HUES64 (cell line): ENCODE measurements around the gene SCG2.

Source experiments
- H3K27ac ChIP-seq: 2 replicates; pipeline ENCODE4 v1.7.0; 2013; ENCODE audit warnings: low read depth, low read length, inconsistent platforms
- H3K27me3 ChIP-seq: 2 replicates; pipeline ENCODE4 v1.6.1; 2013; ENCODE audit warnings: mild to moderate bottlenecking, low read length; ENCODE audit not compliant: insufficient read depth
- H3K36me3 ChIP-seq: 2 replicates; pipeline ENCODE4 v1.6.1; 2013; ENCODE audit warnings: mild to moderate bottlenecking, low read length; ENCODE audit not compliant: insufficient read depth
- H3K4me1 ChIP-seq: 2 replicates; pipeline ENCODE4 v1.6.1; 2013; ENCODE audit warnings: mild to moderate bottlenecking, low read length, moderate library complexity; ENCODE audit not compliant: insufficient read depth
- H3K4me3 ChIP-seq: 2 replicates; pipeline ENCODE4 v1.5.1; 2013; ENCODE audit warnings: mild to moderate bottlenecking, low read length, moderate library complexity
- H3K9ac ChIP-seq: 2 replicates; pipeline ENCODE4 v1.6.1; 2013; ENCODE audit warnings: mild to moderate bottlenecking, low read depth, low read length
- H3K9me3 ChIP-seq: 2 replicates; pipeline ENCODE4 v1.6.1; 2013; ENCODE audit warnings: low read depth, low read length; ENCODE audit not compliant: insufficient read depth
- WGBS: fragments of 150-250, 120-280 bp; methylation state at CpG from one replicate; pipeline ENCODE4 v1.1.7; 2013; ENCODE audit warnings: missing lambda C conversion rate; 5-methylcytosine and 5-hydroxymethylcytosine counted together

SCG2 gene

DNA sequence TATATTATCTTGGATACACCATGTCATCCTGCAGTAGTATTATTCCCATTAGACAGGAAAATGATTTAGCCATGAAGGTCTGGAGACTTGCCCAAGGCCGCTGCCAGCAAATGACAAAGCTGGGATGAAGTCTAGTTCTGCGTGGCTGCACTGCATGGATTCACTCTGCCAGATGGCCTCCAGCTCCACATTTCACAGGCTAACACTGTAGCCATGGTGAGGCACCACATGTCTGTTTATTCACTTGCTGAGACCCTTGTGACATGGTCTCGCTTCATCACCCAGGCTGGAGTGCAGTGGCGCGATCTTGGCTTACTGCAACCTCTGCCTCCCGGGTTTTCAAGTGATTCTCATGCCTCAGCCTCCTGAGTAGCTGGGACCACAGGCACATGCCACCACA lies 31.5 kb upstream of the SCG2 start:
- Histone ChIP-seq H3K27ac (no peak overlapping the region), H3K27me3 (peaks cover 11% of the 10 kb centered on the region), H3K4me3 (no peak overlapping the region), H3K36me3 (no peaks in the 10 kb centered on the region), H3K9ac (no peak overlapping the region), H3K4me1 (no peaks in the 10 kb centered on the region), H3K9me3 (no peaks in the 10 kb centered on the region)
- WGBS, result 96% methylated on average over 6 of the region's 6 CpGs

DNA sequence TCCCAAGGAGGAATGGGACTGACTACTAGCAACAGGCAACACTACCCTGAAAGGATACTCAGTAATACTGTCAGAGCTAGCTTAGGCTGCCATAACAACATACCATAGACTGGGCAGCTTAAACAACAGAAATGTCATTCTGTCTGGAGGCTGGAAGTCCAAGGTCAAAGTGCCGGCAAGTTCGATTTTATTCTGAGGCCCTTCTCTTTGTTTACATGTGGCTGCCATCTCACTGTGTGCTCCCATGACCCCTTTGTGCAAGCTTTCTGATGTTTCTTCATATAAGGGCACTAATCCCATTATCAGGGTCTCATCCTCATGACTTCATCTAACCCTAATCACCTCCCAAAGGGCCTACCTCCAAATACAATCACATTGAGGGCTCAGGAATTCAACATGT lies 30.7 kb upstream of the SCG2 start:
- H3K9ac ChIP-seq, result no peak overlapping the region
- H3K4me1 ChIP-seq, result no peaks in the 10 kb centered on the region
- H3K9me3 ChIP-seq, result no peaks in the 10 kb centered on the region
- H3K36me3 ChIP-seq, result no peaks in the 10 kb centered on the region
- no peak overlapping the region for H3K27ac ChIP-seq
- 90% methylated on average over 2 of the region's 2 CpGs for WGBS
- peaks cover 19% of the 10 kb centered on the region for H3K27me3 ChIP-seq
- H3K4me3 ChIP-seq, result no peak overlapping the region

- H3K27ac ChIP-seq, result no peak overlapping the region
- peaks cover 80% of the 10 kb centered on the region for H3K27me3 ChIP-seq
- H3K9ac ChIP-seq, result no peak overlapping the region
- H3K36me3 ChIP-seq, result no peaks in the 10 kb centered on the region
- H3K4me3 ChIP-seq, result no peak overlapping the region
- H3K4me1 ChIP-seq, result no peaks in the 10 kb centered on the region
- H3K9me3 ChIP-seq, result no peaks in the 10 kb centered on the region
- 69% methylated on average over 2 of the region's 2 CpGs for WGBS
Observed at GRCh38 chr2:223626716-223627115, 24.6 kb upstream of the SCG2 start.

DNA sequence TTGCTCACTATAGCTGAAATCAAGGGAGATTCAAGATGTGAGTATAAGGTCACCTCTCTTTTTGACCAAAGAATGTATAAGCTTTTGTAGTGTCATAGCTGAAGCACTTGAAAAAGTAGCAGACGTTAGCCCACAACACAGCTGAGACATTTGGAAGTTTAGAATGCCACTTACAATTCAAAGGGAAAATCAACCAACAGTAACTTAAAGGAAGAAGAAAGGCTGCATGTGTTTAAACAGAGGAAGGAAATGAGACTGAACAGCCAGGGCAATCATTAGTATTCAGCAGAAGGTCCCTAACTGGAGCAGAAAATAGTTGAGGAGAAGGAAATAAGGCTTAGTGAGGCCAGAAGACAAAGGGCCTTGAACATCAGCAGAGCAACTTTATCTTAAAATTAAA lies 23.5 kb upstream of the SCG2 start:
- Histone ChIP-seq H3K36me3 (no peaks in the 10 kb centered on the region), H3K27me3 (peaks cover 91% of the 10 kb centered on the region), H3K4me3 (no peak overlapping the region), H3K9me3 (no peaks in the 10 kb centered on the region), H3K9ac (no peak overlapping the region), H3K27ac (no peak overlapping the region), H3K4me1 (no peaks in the 10 kb centered on the region)
- 75% methylated on average over 1 of the region's 1 CpG for WGBS

- Histone ChIP-seq H3K9me3 (no peaks in the 10 kb centered on the region), H3K4me3 (no peak overlapping the region), H3K4me1 (peaks cover 10% of the 10 kb centered on the region), H3K36me3 (no peaks in the 10 kb centered on the region), H3K9ac (no peak overlapping the region), H3K27me3 (peaks cover 99% of the 10 kb centered on the region), H3K27ac (no peak overlapping the region)
- 57% methylated on average over 7 of the region's 7 CpGs for WGBS
Observed at GRCh38 chr2:223621901-223622300, 19.7 kb upstream of the SCG2 start.

GRCh38 chr2:223619486-223620129 lies 17.4 kb upstream of the SCG2 start:
- Histone ChIP-seq H3K27me3 (peaks cover 99% of the 10 kb centered on the region), H3K27ac (no peak overlapping the region), H3K9me3 (no peaks in the 10 kb centered on the region), H3K4me3 (no peak overlapping the region), H3K36me3 (no peaks in the 10 kb centered on the region), H3K9ac (no peak overlapping the region), H3K4me1 (peaks cover 10% of the 10 kb centered on the region)
- WGBS, result 55% methylated on average over 7 of the region's 7 CpGs

GRCh38 chr2:223618172-223619035 lies 16.2 kb upstream of the SCG2 start:
- Histone ChIP-seq H3K36me3 (no peaks in the 10 kb centered on the region), H3K4me3 (no peak overlapping the region), H3K4me1 (peaks cover 10% of the 10 kb centered on the region), H3K9ac (no peak overlapping the region), H3K27me3 (peaks cover 99% of the 10 kb centered on the region), H3K27ac (no peak overlapping the region), H3K9me3 (no peaks in the 10 kb centered on the region)
- WGBS, result 3% methylated on average over 13 of the region's 13 CpGs

GRCh38 chr2:223614534-223614933 lies 12.4 kb upstream of the SCG2 start:
- Histone ChIP-seq H3K36me3 (no peaks in the 10 kb centered on the region), H3K4me1 (peaks cover 13% of the 10 kb centered on the region), H3K9ac (no peak overlapping the region), H3K9me3 (no peaks in the 10 kb centered on the region), H3K27me3 (peaks cover 97% of the 10 kb centered on the region), H3K4me3 (no peak overlapping the region), H3K27ac (no peak overlapping the region)
- WGBS, result 94% methylated on average over 1 of the region's 1 CpG

DNA sequence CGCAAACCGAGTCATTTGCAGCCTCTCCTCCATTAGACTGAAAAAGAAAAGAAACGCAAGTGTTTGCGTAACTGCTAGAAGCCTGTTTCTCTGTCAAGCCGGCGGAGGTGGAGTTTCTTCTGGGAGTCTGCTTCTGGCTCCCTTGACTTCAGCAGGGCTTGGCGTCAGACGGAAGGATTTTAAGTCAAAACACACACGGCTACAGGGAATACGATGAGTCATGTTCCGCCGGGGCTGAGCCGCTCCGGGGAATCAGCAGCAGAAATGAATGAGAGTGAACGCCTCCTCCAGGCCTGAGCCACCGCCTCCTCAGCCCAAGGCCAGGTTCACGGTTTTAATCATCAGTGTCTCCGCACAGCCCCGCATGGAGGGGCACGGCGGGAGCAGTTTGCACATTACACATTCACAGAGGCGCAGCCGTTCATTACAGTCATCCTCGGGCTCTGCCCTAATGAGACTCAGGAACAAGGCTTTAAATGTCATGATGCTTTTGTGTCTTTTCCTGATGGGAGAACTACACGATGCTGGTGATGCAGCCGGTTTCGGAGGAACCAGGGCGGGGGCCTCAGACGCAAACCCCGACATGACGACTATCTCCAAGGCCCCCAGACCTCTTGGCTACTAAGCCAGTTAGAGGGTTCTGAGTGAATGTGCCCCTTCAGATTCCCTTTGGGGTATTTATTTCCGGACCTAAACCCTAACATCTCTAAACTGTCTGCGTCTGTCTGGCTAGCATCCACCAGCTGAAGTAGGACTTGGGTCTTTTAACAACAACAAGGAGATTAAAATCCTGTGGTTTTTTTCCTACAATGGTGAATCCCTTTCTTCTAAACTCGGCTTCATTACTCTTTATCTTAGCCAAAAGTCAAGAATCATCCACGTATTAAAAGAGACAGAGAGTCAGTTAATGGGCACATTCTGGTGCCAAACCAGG lies 11.1 kb upstream of the SCG2 start:
- Histone ChIP-seq H3K9me3 (no peaks in the 10 kb centered on the region), H3K9ac (no peak overlapping the region), H3K4me3 (peak overlapping the region; percentile 36), H3K27ac (no peak overlapping the region), H3K4me1 (peaks cover 7% of the 10 kb centered on the region), H3K27me3 (peaks cover 85% of the 10 kb centered on the region), H3K36me3 (no peaks in the 10 kb centered on the region)
- 8% methylated on average over 35 of the region's 35 CpGs for WGBS

- 60% methylated on average over 4 of the region's 5 CpGs for WGBS
- Histone ChIP-seq H3K9me3 (no peaks in the 10 kb centered on the region), H3K27me3 (peaks cover 78% of the 10 kb centered on the region), H3K27ac (no peak overlapping the region), H3K36me3 (no peaks in the 10 kb centered on the region), H3K4me1 (0 out of 2 replicates have a peak, but pooled peaks cover 3% of the 10 kb centered on the region), H3K4me3 (peak overlapping the region; percentile 36), H3K9ac (no peak overlapping the region)
Observed at GRCh38 chr2:223612501-223612900, 10.3 kb upstream of the SCG2 start.

GRCh38 chr2:223611061-223611460 lies 8.9 kb upstream of the SCG2 start:
- H3K9ac ChIP-seq, result no peak overlapping the region
- no peaks in the 10 kb centered on the region for H3K36me3 ChIP-seq
- 0 out of 2 replicates have a peak, but pooled peaks cover 3% of the 10 kb centered on the region for H3K4me1 ChIP-seq
- no peak overlapping the region for H3K4me3 ChIP-seq
- WGBS, result 93% methylated on average over 2 of the region's 2 CpGs
- H3K27ac ChIP-seq, result no peak overlapping the region
- peaks cover 63% of the 10 kb centered on the region for H3K27me3 ChIP-seq
- H3K9me3 ChIP-seq, result no peaks in the 10 kb centered on the region
